AG08396 (cell line): ENCODE measurements around the gene AMD1.
A peak's percentile ranks its signal among the peaks of the same experiment; 100 is the strongest.
"Not testable (repeated sequence)": the region's sequence is repeated elsewhere in the genome, so short reads cannot be mapped to it uniquely, and the experiment has no call there.

Experiments
- DNase-seq: peaks from one replicate; pipeline ENCODE4 v3.0.0; 2012; ENCODE audit warnings: low spot score, mixed read lengths

Gene AMD1

GRCh38 chr6:110873981-110874879, at the start of gene AMD1:
Gene AMD1 (plus strand): TSS chr6:110874785. CDS start chr6:110875106, 321 bp downstream.
- peak; percentile 99 for DNase-seq

DNA sequence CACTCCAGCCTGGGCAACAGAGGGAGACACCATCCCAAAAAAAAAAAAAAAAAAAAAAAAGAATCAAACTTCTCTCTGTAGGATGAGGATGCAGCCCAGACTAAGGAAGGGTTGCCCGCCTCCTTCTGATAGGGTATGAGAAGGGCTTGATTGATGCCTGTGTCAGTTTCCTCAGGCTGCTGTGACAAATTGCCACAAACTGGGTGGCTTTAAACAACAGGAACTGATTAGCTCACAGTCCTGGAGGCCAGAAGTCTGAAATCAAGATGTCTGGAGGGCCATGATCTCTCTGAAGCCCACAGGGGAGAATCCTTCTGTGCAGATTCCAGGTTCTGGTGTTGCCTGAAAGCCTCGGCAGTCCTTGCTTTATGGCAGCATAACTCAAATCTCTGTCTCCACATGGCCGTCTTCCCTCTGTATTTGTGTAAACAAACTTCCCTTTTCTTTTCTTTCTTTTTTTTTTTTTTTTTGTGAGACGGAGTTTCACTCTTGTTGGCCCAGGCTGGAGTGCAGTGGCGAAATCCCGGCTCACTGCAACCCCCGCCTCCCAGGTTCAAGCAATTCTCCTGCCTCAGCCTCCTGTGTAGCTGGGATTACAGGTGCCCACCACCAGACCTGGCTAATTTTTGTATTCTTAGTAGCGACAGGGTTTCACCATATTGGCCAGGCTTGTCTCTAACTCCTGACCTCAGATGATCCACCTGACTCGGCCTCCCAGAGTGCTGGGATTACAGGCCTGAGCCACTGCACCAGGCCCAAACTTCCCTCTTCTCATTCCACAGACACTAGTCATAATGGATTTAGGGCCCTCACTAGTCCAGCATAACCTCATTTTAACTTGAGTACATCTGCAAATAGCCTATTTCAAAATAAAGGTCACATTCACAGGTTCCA, 48.1 kb upstream of the AMD1 start:
- DNase-seq: no peak

DNA sequence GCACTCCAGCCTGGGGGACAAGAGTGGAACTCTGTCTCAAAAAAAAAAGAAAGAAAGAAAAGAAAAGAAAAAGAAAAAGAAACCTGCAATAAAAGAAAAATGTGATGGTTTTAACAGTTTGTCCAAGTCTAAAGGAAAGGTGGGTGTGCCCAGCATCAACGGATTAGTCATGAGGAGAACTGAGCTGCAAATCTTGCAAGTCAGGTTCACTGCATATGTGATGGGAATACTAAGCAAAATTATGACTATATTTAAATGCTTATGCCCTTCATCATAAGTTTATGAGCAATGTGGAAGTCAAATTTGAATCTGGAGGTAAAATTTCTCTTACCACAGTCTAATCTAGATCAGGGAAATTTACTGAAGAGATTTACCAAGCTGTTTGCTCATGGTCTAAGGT, 46.2 kb upstream of the AMD1 start:
- DNase-seq: peak; percentile 10

DNA sequence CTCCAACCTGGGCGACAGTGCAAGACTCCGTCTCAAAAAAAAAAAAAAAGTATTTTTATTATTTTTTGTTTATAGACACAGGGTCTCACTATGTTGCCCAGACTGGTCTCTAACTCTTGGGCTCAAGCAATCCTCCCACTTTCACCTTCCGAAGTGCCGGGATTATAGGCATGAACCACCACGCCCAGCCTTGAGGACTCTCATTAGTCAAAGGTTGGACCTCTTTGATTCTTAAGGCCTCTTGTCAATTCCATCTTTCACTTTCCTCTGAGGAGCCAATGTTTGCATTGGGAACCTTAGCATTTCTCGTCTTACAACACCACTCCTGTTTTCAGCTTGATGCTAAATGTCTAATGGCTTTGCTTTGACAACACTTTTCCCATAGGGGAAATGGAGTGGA, 43.2 kb upstream of the AMD1 start:
- no peak for DNase-seq

GRCh38 chr6:110833831-110834230, 40.8 kb upstream of the AMD1 start:
- no peak for DNase-seq

DNA sequence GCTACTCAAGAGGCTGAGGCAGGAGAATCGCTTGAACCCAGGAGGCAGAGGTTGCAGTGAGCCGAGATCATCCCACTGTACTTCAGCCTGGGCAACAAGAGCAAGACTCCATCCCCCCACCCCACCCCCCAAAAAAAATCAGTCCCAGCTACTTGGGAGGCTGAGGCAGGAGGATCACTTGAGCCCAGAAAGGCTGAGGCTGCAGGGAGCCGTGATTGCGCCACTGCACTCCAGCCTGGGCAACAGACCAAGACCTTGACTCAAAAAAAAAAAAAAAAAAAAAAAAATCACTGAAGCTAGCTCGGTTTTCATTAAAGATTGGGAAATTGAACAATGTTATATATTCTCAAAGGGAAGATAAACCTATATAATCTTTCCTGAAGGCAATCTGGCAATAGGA, 38.8 kb upstream of the AMD1 start:
- DNase-seq: not testable (repeated sequence)

DNA sequence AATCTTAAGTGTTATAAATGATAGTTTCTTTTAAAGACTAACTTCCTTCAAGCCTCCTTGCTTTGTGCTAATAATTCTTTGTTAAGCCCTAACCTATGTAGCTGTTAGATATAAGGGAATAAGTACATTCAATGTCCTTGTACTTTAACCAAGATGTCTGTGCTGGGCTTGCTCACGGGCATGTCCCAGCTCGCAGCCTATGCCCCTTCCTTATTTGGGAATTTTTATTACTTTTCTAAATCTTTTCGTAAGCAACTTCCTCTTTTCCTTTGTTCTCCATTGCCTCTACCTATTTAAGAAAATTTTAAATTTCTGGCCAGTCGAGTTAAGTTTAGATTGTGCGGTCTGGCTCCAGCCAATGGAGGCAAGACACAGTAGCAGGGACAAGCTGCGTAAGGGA, 33.3 kb upstream of the AMD1 start:
- DNase-seq: no peak

- DNase-seq: no peak
Measured at GRCh38 chr6:110849781-110850180, 24.8 kb upstream of the AMD1 start.

DNA sequence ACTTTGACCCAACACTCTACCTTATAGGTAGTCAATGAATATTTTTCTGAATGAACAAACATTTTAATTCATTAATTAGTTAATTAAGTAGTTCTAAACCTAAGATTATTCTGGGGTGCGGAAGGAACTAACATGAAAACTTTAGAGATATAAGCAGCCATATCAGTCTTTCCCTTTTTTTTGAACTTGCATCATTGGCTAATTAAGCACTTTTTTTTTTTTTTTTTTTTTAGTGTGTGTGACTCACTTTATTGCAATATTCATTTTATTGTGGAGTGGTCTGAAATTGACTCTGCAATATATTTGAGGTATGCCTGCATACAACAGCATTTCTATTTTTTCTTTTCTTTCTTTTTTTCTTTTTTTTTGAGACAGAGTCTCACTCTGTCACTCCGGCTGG, 21.8 kb upstream of the AMD1 start:
- DNase-seq: no peak

DNA sequence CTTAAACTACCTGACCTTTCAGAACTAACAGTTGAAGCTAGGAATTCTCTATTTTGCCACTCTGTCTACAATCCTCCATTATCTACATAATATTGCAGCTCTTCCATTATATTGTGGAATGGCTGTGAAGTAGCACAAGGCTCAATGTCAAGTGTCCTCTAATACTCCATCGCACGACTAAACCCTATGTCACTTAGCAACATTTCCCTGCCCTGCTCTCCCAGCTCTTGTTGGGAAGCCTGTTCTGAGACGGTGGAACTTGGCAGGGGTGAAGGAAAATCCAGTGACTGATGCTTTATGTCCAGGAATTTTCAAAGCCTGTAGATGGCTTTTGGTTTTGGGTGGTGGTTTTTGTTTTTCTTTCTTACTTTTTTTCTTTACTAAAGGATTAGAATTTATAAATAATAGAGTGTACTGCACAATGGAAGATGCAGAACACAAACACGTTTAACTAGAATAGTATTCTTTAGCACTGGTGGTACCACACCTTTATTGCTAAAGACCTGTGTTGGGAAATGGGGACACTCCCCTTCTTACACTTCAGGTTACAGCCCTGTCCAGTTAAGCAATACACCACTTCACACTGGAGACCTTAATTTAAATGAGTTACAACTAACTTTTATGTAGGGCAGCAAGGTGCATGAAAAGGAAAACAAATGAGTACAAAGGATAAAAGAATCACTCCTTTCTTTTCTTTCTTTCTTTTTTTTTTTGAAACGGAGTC, 20.7 kb upstream of the AMD1 start:
- no peak for DNase-seq

DNA sequence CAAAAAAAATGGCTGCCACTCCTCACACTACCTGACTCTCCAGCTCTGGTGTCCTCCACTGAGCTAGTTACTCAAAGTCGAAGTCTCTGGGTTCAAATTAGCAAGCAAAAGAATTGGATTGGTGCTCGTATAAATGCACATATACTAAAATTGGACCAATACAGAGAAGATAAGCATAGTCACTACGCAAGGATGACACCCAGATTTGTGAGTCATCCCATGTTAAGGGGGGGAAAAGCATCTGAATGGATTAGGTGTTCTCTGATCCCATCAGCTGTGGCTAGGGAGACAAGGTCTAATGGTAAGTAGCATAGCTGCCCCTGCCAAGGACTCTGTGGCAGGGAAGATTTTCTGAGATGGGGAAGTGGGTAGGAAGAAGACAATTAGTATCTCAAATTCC, 18.3 kb upstream of the AMD1 start:
- no peak for DNase-seq

DNA sequence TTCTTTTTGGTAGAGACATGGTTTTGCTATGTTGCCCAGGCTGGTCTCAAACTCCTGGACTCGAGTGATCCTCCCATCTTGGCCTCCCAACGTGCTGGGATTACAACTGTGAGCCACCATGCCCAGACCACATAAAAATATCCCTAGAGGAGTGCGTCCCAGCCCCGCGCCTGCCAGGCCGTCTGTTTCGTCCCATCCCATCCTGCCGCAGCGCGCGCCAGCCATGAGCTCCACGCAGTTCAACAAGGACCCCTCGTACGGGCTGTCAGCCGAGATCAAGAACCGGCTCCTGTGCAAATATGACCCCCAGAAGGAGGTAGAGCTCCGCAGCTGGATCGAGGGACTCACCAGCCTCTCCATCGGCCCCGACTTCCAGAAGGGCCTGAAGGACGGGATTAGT, 16.6 kb upstream of the AMD1 start:
- no peak for DNase-seq

- no peak for DNase-seq
Measured at GRCh38 chr6:110858562-110859214, 15.9 kb upstream of the AMD1 start.

GRCh38 chr6:110859335-110859792, 15.2 kb upstream of the AMD1 start:
- no peak for DNase-seq

GRCh38 chr6:110864824-110865223, 9.8 kb upstream of the AMD1 start:
- DNase-seq: no peak

DNA sequence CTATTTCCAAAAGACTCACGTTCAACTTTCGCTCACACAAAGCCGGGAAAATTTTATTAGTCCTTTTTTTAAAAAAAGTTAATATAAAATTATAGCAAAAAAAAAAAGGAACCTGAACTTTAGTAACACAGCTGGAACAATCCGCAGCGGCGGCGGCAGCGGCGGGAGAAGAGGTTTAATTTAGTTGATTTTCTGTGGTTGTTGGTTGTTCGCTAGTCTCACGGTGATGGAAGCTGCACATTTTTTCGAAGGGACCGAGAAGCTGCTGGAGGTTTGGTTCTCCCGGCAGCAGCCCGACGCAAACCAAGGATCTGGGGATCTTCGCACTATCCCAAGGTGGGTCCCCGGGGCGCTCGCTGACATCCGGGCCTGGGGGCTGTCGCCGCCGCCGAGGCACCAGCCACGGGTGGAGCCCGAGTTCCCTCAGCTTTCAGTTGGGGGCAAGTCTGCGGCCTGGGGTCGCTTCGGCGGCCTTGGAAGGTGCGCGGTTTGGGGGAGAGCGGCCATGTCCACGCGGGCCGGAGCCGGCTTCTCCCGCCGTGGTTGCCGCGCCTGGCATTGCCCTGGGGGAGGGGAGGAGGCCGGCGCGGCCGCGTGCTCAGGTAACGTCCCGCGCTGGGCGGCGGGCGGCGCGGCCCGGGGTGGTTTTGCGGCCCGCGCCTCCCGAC, 429 bp downstream of the AMD1 start:
- DNase-seq: peak; percentile 38

DNA sequence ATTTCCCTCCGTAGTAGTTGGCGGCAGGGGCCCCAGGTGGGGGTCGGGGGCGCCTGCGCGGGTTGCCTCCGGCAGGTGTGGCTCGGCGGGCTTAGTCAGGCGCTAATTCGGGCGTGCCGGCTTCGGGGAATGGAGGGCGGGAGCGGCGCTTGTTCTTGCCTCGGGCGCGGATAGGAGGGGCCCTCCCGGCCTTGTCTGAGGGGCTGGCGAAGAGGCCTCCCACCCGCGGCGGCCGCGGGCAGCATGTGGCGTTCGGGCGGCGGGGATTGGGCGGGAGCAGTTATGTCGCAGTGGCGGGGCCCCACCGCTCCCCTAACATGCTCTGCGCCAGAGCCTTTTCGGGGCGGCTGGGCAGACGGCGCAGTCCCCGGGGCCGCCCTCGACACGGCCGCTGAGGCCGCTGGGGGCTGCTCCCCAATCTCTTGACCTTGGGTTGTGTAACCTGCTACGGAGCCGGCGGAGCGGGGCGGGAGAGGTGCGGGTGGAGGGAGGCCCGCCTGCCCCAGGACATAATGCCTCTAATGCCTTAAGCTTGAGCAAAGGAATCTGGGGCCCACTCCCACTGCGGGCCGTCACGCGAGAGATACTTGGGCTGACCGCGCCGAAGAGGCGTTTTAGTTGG, 1.1 kb downstream of the AMD1 start:
- peak; percentile 39 for DNase-seq

- DNase-seq: peak; percentile 93
Measured at GRCh38 chr6:110876170-110876773, 1.7 kb downstream of the AMD1 start.

DNA sequence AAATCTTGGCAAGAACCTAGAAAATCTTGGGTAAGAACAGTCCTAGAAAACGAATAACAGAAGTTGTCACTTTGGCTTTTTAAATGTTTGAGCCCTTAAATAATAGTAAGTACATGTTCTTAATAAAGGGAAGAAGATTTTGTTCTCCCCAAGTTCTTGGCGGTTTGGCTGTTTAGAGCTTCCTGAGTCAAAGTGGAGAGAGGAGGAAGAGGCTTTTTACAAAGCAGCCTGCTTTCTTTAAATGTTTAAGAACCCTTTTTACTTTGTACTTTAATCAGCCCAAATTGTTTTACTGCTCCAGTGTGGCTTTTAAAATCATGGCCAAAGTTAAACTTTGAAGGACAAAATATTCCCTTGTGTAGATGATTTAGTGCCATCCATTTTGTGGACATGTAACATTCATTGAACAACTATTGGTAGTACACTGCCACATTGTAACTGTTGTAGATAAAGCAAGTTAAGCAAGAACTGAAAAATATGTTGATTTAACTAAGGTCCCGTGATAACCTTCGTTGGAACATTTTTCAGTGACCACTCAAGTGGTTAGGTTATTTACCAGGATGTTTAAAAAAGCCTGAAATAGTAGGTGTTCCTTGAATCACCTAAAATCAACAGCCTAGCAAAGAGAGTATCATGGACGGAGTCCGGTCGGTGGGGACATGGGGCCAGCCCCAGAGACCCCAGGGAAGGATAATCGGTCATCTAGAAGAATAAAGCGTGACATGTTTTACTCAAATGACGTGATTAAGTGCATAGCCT, 2.4 kb downstream of the AMD1 start:
- DNase-seq: no peak
